Activated CD4-positive, alpha-beta memory T cell treated with anti-CD3 and anti-CD28 coated beads for 36 hours (primary cell): ENCODE results near the gene NR1I2. TPM values are rescaled to one million over a fixed set of nuclear protein-coding genes. Genes with fewer than 3 reads are reported as not detected.

Source experiments
- CTCF ChIA-PET: fragments of 350-600 bp; sonication (Branson Sonifier 250); formaldehyde crosslinking; loops from one replicate; lab custom pipeline; 2021; ENCODE audit warnings: antibody characterized with exemption, inconsistent platforms; lab: Charles Lee
- POLR2A ChIA-PET: fragments of 350-600 bp; sonication (Branson Sonifier 250); formaldehyde crosslinking; loops from one replicate; lab custom pipeline; 2021; ENCODE audit warnings: antibody characterized with exemption; lab: Charles Lee
- DNase-seq: peaks from one replicate; pipeline ENCODE4 v3.0.0-alpha.2; 2020
- H3K27ac Mint-ChIP-seq: one replicate; pipeline ENCODE4 v1.8.0; 2021; ENCODE audit warnings: mixed read lengths
- H3K27me3 Mint-ChIP-seq: one replicate; pipeline ENCODE4 v1.8.0; 2021; ENCODE audit warnings: mixed read lengths
- H3K36me3 Mint-ChIP-seq: one replicate; pipeline ENCODE4 v1.8.0; 2021; ENCODE audit warnings: mixed read lengths
- H3K4me1 Mint-ChIP-seq: one replicate; pipeline ENCODE4 v1.8.0; 2021; ENCODE audit warnings: low read depth, mixed read lengths
- H3K4me3 Mint-ChIP-seq: one replicate; pipeline ENCODE4 v1.8.0; 2021; ENCODE audit warnings: mild to moderate bottlenecking, mixed read lengths
- H3K9me3 Mint-ChIP-seq: one replicate; pipeline ENCODE4 v1.8.0; 2021; ENCODE audit warnings: mixed read lengths
- intact Hi-C: fragments of 100-400 bp; cut with micrococcal nuclease; formaldehyde crosslinking; loops from one replicate; pipeline ENCODE4 v1.15.1; 2023
- total RNA-seq, 2 experiments: library from RNA; stranded (reverse); gene quantifications; one replicate each; pipeline ENCODE4 v1.2.3, GENCODE V29; 2021

The NR1I2 gene
- total RNA-seq, 2 experiments from 2014 or later = 0.36 to 0.39 TPM

GRCh38 chr3:119829420-119829819, 47.5 kb downstream of the NR1I2 start:
- H3K9me3 Mint-ChIP-seq = no peaks in the 10 kb centered on the region
- peaks cover 7% of the 10 kb centered on the region for H3K36me3 Mint-ChIP-seq
- no peaks in the 10 kb centered on the region for H3K27me3 Mint-ChIP-seq
- ChIA-PET CTCF (interaction anchor here (1.3 kb wide), 1 partner anchor 352 kb away, joined by 3 read pairs; no protein-coding TSS in a partner anchor), POLR2A (no interaction called here)
- H3K4me3 Mint-ChIP-seq = no peak overlapping the region
- no peak overlapping the region for H3K27ac Mint-ChIP-seq
- intact Hi-C loops = no loop called here
- H3K4me1 Mint-ChIP-seq = peaks cover 1% of the 10 kb centered on the region
- no peak for DNase-seq

- H3K27me3 Mint-ChIP-seq = no peaks in the 10 kb centered on the region
- H3K36me3 Mint-ChIP-seq = peaks cover 3% of the 10 kb centered on the region
- H3K4me1 Mint-ChIP-seq = peaks cover 10% of the 10 kb centered on the region
- DNase-seq = no peak
- no peaks in the 10 kb centered on the region for H3K9me3 Mint-ChIP-seq
- ChIA-PET POLR2A (no interaction called here), CTCF (interaction anchor here (0.7 to 0.9 kb wide), 2 partner anchors 61 to 84 kb away, joined by 3 to 4 read pairs; no protein-coding TSS in a partner anchor)
- no peak overlapping the region for H3K4me3 Mint-ChIP-seq
- H3K27ac Mint-ChIP-seq = no peak overlapping the region
- intact Hi-C loops = no loop called here
Measured at GRCh38 chr3:119831022-119831421, 49.1 kb downstream of the NR1I2 start.

- CTCF ChIA-PET = interaction anchor here (0.9 kb wide), 1 partner anchor 60 kb away, joined by 3 read pairs; no protein-coding TSS in a partner anchor
- POLR2A ChIA-PET = no interaction called here
- DNase-seq = no peak
- no peaks in the 10 kb centered on the region for H3K9me3 Mint-ChIP-seq
- peaks cover 1% of the 10 kb centered on the region for H3K36me3 Mint-ChIP-seq
- H3K27me3 Mint-ChIP-seq = no peaks in the 10 kb centered on the region
- H3K4me3 Mint-ChIP-seq = no peak overlapping the region
- peaks cover 10% of the 10 kb centered on the region for H3K4me1 Mint-ChIP-seq
- intact Hi-C loops = no loop called here
- H3K27ac Mint-ChIP-seq = no peak overlapping the region
Measured at GRCh38 chr3:119831941-119832371, 50.1 kb downstream of the NR1I2 start.

- DNase-seq = no peak
- CTCF ChIA-PET = interaction anchor here (0.7 kb wide), 1 partner anchor 57 kb away, joined by 3 read pairs; no protein-coding TSS in a partner anchor
- Mint-ChIP-seq H3K27me3 (no peaks in the 10 kb centered on the region), H3K4me1 (peaks cover 10% of the 10 kb centered on the region), H3K27ac (no peak overlapping the region), H3K9me3 (no peaks in the 10 kb centered on the region), H3K36me3 (peaks cover 5% of the 10 kb centered on the region), H3K4me3 (no peak overlapping the region)
- intact Hi-C loops = loop anchor here (1.0 kb wide), 1 partner anchor 77 kb away; no protein-coding TSS in a partner anchor
- POLR2A ChIA-PET = no interaction called here
Measured at GRCh38 chr3:119834754-119835370, 53.0 kb downstream of the NR1I2 start.

GRCh38 chr3:119835556-119835955, 53.7 kb downstream of the NR1I2 start:
- intact Hi-C loops = loop anchor here (1.0 kb wide), 1 partner anchor 77 kb away; no protein-coding TSS in a partner anchor
- ChIA-PET POLR2A (no interaction called here), CTCF (interaction anchor here (0.7 kb wide), 1 partner anchor 56 kb away, joined by 3 read pairs; no protein-coding TSS in a partner anchor)
- H3K4me1 Mint-ChIP-seq = peaks cover 10% of the 10 kb centered on the region
- H3K4me3 Mint-ChIP-seq = no peak overlapping the region
- no peak for DNase-seq
- H3K36me3 Mint-ChIP-seq = peaks cover 5% of the 10 kb centered on the region
- no peak overlapping the region for H3K27ac Mint-ChIP-seq
- H3K9me3 Mint-ChIP-seq = no peaks in the 10 kb centered on the region
- H3K27me3 Mint-ChIP-seq = no peaks in the 10 kb centered on the region

- Mint-ChIP-seq H3K4me1 (peaks cover 3% of the 10 kb centered on the region), H3K4me3 (no peak overlapping the region), H3K27me3 (no peaks in the 10 kb centered on the region), H3K9me3 (peaks cover 2% of the 10 kb centered on the region), H3K27ac (no peak overlapping the region), H3K36me3 (peaks cover 25% of the 10 kb centered on the region)
- DNase-seq = no peak
- POLR2A ChIA-PET = no interaction called here
- intact Hi-C loops = no loop called here
- CTCF ChIA-PET = interaction anchor here (0.5 to 0.7 kb wide), 2 partner anchors 23 to 466 kb away, joined by 3 read pairs; no protein-coding TSS in a partner anchor
Measured at GRCh38 chr3:119841808-119842471, 60.0 kb downstream of the NR1I2 start.

- intact Hi-C loops = no loop called here
- H3K9me3 Mint-ChIP-seq = peaks cover 2% of the 10 kb centered on the region
- H3K36me3 Mint-ChIP-seq = peaks cover 22% of the 10 kb centered on the region
- no peak overlapping the region for H3K27ac Mint-ChIP-seq
- no peaks in the 10 kb centered on the region for H3K27me3 Mint-ChIP-seq
- DNase-seq = no peak
- POLR2A ChIA-PET = no interaction called here
- no peak overlapping the region for H3K4me3 Mint-ChIP-seq
- peaks cover 3% of the 10 kb centered on the region for H3K4me1 Mint-ChIP-seq
- CTCF ChIA-PET = no interaction called here
Measured at GRCh38 chr3:119849126-119849525, 67.2 kb downstream of the NR1I2 start.

- no peaks in the 10 kb centered on the region for H3K27me3 Mint-ChIP-seq
- no peak overlapping the region for H3K4me3 Mint-ChIP-seq
- ChIA-PET CTCF (no interaction called here), POLR2A (no interaction called here)
- peaks cover 3% of the 10 kb centered on the region for H3K9me3 Mint-ChIP-seq
- no peak overlapping the region for H3K27ac Mint-ChIP-seq
- H3K36me3 Mint-ChIP-seq = peaks cover 48% of the 10 kb centered on the region
- H3K4me1 Mint-ChIP-seq = peaks cover 6% of the 10 kb centered on the region
- intact Hi-C loops = no loop called here
- DNase-seq = no peak
Measured at GRCh38 chr3:119856695-119857094, 74.8 kb downstream of the NR1I2 start.

GRCh38 chr3:119858957-119859356, 77.1 kb downstream of the NR1I2 start:
- Mint-ChIP-seq H3K9me3 (peaks cover 3% of the 10 kb centered on the region), H3K27me3 (no peaks in the 10 kb centered on the region), H3K4me1 (peaks cover 6% of the 10 kb centered on the region), H3K36me3 (peaks cover 62% of the 10 kb centered on the region), H3K27ac (no peak overlapping the region), H3K4me3 (no peak overlapping the region)
- intact Hi-C loops = no loop called here
- DNase-seq = no peak
- ChIA-PET POLR2A (no interaction called here), CTCF (no interaction called here)

- H3K9me3 Mint-ChIP-seq = peaks cover 3% of the 10 kb centered on the region
- H3K36me3 Mint-ChIP-seq = peaks cover 60% of the 10 kb centered on the region
- H3K4me1 Mint-ChIP-seq = peaks cover 6% of the 10 kb centered on the region
- ChIA-PET POLR2A (no interaction called here), CTCF (no interaction called here)
- H3K27me3 Mint-ChIP-seq = no peaks in the 10 kb centered on the region
- intact Hi-C loops = no loop called here
- no peak overlapping the region for H3K4me3 Mint-ChIP-seq
- no peak for DNase-seq
- no peak overlapping the region for H3K27ac Mint-ChIP-seq
Measured at GRCh38 chr3:119859728-119860127, 77.8 kb downstream of the NR1I2 start.

GRCh38 chr3:119861681-119862080, 79.8 kb downstream of the NR1I2 start:
- ChIA-PET POLR2A (no interaction called here), CTCF (no interaction called here)
- no peaks in the 10 kb centered on the region for H3K27me3 Mint-ChIP-seq
- peaks cover 6% of the 10 kb centered on the region for H3K4me1 Mint-ChIP-seq
- H3K4me3 Mint-ChIP-seq = no peak overlapping the region
- intact Hi-C loops = no loop called here
- peaks cover 3% of the 10 kb centered on the region for H3K9me3 Mint-ChIP-seq
- no peak overlapping the region for H3K27ac Mint-ChIP-seq
- peaks cover 54% of the 10 kb centered on the region for H3K36me3 Mint-ChIP-seq
- DNase-seq = no peak

GRCh38 chr3:119862616-119863015, 80.7 kb downstream of the NR1I2 start:
- H3K9me3 Mint-ChIP-seq = no peaks in the 10 kb centered on the region
- ChIA-PET CTCF (no interaction called here), POLR2A (no interaction called here)
- H3K4me3 Mint-ChIP-seq = no peak overlapping the region
- H3K27ac Mint-ChIP-seq = no peak overlapping the region
- no peaks in the 10 kb centered on the region for H3K27me3 Mint-ChIP-seq
- H3K4me1 Mint-ChIP-seq = no peaks in the 10 kb centered on the region
- H3K36me3 Mint-ChIP-seq = peaks cover 48% of the 10 kb centered on the region
- intact Hi-C loops = no loop called here
- no peak for DNase-seq
